Cardiac muscle cell (in vitro differentiated cells and primary cell): Measurements from ENCODE around the gene HPS1. TPM values are rescaled to one million over a fixed set of nuclear protein-coding genes. Genes with fewer than 3 reads are reported as not detected.

ENCODE experiments used
- DNase-seq, 2 donors: peaks; one replicate each; pipeline versions ENCODE4 v3.0.0 to v3.0.0-alpha.2; 2010 to 2017; ENCODE audit warnings: low read depth in 1 of 2, low spot score in 1 of 2
- H3K27ac ChIP-seq: fragments of 200-600 bp; sonication (generic); 2 replicates; pipeline ENCODE4 v1.5.1; 2016
- H3K27me3 ChIP-seq: fragments of 200-600 bp; sonication (generic); 2 replicates; pipeline ENCODE4 v1.6.0; 2016; ENCODE audit warnings: control low read depth
- H3K36me3 ChIP-seq: fragments of 200-600 bp; sonication (generic); 2 replicates; pipeline ENCODE4 v1.5.1; 2016; ENCODE audit warnings: control low read depth
- H3K4me1 ChIP-seq: fragments of 200-600 bp; sonication (generic); 2 replicates; pipeline ENCODE4 v1.8.1; 2017; ENCODE audit warnings: low read depth, mild to moderate bottlenecking, mixed run types
- H3K4me3 ChIP-seq: fragments of 200-600 bp; sonication (generic); 2 replicates; pipeline ENCODE4 v1.5.1; 2016; ENCODE audit warnings: mild to moderate bottlenecking
- H3K9me3 ChIP-seq: fragments of 200-600 bp; sonication (generic); 2 replicates; pipeline ENCODE4 v1.5.1; 2017; ENCODE audit warnings: low read depth, mild to moderate bottlenecking, control low read depth
- CTCF ChIP-seq: IDR thresholded peaks from 2 replicates; pipeline ENCODE4 v1.5.1; 2012; ENCODE audit warnings: low read depth, mild to moderate bottlenecking, low read length
- polyA plus RNA-seq: library from polyadenylated mRNA; unstranded; fragments of >200 nt; fragmentation: Nextera tagmentation; extraction: Ambion mirVana; gene quantifications from 2 replicates; pipeline ENCODE4 v1.2.1, GENCODE V29; 2016
- total RNA-seq: library from RNA; depleted of rRNA; stranded (reverse); fragments of >200 nt; gene quantifications from 2 replicates; pipeline ENCODE4 v1.2.3, GENCODE V29; 2016

The HPS1 gene
- total and polyA plus RNA-seq, 2 experiments from 2014 or later: 58.6 to 60.9 TPM

- no peak overlapping the region for H3K4me3 ChIP-seq
- H3K36me3 ChIP-seq: no peaks in the 10 kb centered on the region
- no peak for DNase-seq
- H3K27ac ChIP-seq: no peak overlapping the region
- H3K4me1 ChIP-seq: peaks cover 51% of the 10 kb centered on the region
- no peaks in the 10 kb centered on the region for H3K27me3 ChIP-seq
- no peak for TF ChIP-seq CTCF
- no peaks in the 10 kb centered on the region for H3K9me3 ChIP-seq
These were observed 22.5 kb upstream of the HPS1 start for GRCh38 chr10:98469001-98469931.

GRCh38 chr10:98467506-98468318, 21.0 kb upstream of the HPS1 start:
- peak; percentile 75 for TF ChIP-seq CTCF
- H3K4me1 ChIP-seq: peaks cover 56% of the 10 kb centered on the region
- no peaks in the 10 kb centered on the region for H3K27me3 ChIP-seq
- no peaks in the 10 kb centered on the region for H3K9me3 ChIP-seq
- peak overlapping the region; percentile 19 for H3K4me3 ChIP-seq
- H3K36me3 ChIP-seq: no peaks in the 10 kb centered on the region
- H3K27ac ChIP-seq: peak overlapping the region; percentile 69
- DNase-seq: peak; percentile 91

- H3K9me3 ChIP-seq: no peaks in the 10 kb centered on the region
- H3K27me3 ChIP-seq: no peaks in the 10 kb centered on the region
- no peak for TF ChIP-seq CTCF
- peak in 1 of 2 donors; percentile 35 for DNase-seq
- H3K4me1 ChIP-seq: peaks cover 56% of the 10 kb centered on the region
- peak overlapping the region; percentile 69 for H3K27ac ChIP-seq
- no peaks in the 10 kb centered on the region for H3K36me3 ChIP-seq
- no peak overlapping the region for H3K4me3 ChIP-seq
These were observed 20.2 kb upstream of the HPS1 start for GRCh38 chr10:98466861-98467505.

GRCh38 chr10:98465866-98466265, 19.1 kb upstream of the HPS1 start:
- DNase-seq: peak in 1 of 2 donors; percentile 68
- no peaks in the 10 kb centered on the region for H3K27me3 ChIP-seq
- H3K36me3 ChIP-seq: no peaks in the 10 kb centered on the region
- TF ChIP-seq CTCF: no peak
- no peaks in the 10 kb centered on the region for H3K9me3 ChIP-seq
- no peak overlapping the region for H3K4me3 ChIP-seq
- peaks cover 64% of the 10 kb centered on the region for H3K4me1 ChIP-seq
- peak overlapping the region; percentile 69 for H3K27ac ChIP-seq
